Prostate gland (tissue), 2 donors: ENCODE data around the gene SLC38A10.

Experiments used
- POLR2A ChIP-seq: fragments of 450-650 bp; IDR thresholded peaks from one replicate; pipeline ENCODE4 v1.6.1; 2016; ENCODE audit warnings: antibody characterized with exemption, mild to moderate bottlenecking
- POLR2AphosphoS5 ChIP-seq: sonication (generic); formaldehyde crosslinking; IDR thresholded peaks from one replicate; pipeline ENCODE4 v1.6.1; 2017; ENCODE audit warnings: antibody characterized with exemption
- TF ChIP-seq, protein P1 (sequence below), 4 experiments: fragments of 200-600 bp in 2 of 4; fragments of 450-650 bp in 2 of 4; sonication (generic) in 2 of 4; IDR thresholded peaks; 1 replicate in 3 of 4; 2 replicates in 1 of 4; pipeline ENCODE4 v1.5.1; 2016 to 2019; ENCODE audit warnings: antibody characterized with exemption in 4 of 4, mild to moderate bottlenecking in 2 of 4, moderate library complexity in 2 of 4

DNA sequence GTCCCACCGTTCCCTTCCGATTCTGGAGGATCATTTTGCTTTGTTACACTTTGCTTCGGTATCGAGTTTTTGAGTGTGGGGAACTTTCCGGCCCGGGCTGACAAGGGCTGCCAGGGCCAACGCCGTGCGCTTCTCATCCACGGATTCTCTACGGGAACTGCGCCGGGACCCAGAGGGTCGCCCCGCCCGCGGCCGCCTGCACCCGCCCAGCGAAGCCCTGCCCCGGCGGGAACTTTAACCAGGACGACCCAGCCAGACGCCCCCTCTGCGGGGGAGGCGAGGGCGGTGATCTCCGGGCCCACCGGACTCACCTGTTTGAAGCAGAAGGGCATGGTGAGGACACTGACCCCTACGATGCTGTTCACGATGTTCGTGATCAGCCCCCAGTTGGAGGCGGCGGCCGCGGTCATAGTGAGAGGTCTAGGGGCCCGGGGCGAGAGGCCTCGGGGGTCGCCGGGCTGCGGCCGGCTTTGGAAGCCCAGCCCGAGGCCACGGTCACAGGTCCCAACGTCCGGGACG lies 536 bp downstream of the SLC38A10 start:
- TF ChIP-seq, protein P1, sequence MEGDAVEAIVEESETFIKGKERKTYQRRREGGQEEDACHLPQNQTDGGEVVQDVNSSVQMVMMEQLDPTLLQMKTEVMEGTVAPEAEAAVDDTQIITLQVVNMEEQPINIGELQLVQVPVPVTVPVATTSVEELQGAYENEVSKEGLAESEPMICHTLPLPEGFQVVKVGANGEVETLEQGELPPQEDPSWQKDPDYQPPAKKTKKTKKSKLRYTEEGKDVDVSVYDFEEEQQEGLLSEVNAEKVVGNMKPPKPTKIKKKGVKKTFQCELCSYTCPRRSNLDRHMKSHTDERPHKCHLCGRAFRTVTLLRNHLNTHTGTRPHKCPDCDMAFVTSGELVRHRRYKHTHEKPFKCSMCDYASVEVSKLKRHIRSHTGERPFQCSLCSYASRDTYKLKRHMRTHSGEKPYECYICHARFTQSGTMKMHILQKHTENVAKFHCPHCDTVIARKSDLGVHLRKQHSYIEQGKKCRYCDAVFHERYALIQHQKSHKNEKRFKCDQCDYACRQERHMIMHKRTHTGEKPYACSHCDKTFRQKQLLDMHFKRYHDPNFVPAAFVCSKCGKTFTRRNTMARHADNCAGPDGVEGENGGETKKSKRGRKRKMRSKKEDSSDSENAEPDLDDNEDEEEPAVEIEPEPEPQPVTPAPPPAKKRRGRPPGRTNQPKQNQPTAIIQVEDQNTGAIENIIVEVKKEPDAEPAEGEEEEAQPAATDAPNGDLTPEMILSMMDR (IDR thresholded peaks at IDR 0.05) = no peak
- TF ChIP-seq POLR2A = no peak
- no peak for TF ChIP-seq POLR2AphosphoS5
